ENCODE results near the gene MGAT4A.

- no peak for TF ChIP-seq CTCF (conservative IDR thresholded peaks at IDR 0.05; ENCODE audit: low read length)
- TF ChIP-seq EZH2phosphoT487 (IDR thresholded peaks at IDR 0.05; ENCODE audit: borderline replicate concordance, low read depth, low read length), result no peak
Observed at GRCh38 chr2:98769784-98770183, 38.9 kb upstream of the MGAT4A start.

Measured in OCI-LY7 (cell line).